ENCODE measurements around the gene BHLHE41.

Gene BHLHE41

DNA sequence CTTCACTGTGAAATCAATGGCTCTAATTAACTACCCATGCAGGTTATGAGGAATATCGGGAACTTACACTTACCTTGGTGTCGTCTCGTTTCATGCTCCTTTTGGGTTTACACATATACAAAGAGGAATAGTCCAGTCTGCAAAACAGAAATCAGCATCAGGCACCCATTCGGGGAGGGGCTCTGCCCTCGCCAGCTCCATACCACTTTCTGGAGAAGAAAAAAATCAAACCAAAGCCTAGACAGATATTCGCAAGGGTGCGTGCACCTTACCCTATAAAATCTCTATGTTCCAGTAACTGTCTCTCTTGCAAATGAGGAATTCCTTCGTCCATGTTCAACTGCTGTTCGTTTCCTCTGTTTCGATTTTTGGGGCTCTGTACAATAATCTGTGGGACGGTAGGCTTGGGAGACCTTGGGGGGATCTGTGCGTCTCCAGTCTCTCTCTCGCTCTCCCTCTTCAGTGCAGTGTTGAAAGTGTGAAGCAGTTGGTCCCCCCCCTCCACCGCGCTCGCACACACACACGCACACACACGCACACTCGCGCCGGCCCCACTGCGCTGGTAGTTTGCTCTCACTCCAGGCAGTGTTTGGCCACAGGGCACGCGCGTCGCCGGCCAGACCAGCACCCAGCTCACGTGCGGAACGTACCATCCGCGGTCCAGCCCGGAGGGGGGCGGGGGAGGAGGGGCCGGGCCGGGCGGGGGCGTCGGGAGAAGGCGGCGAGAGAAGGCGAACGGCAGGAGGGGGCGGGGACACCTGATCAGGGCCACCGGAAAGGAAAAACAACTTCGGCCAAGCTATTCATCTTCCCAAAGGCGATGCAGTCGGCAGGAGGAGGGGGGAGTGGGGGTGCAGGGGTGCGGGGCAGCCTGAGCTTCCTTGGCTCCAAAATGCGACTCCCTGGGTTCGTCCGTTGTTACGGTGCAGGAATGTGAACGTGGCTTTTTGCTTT, at the start of gene BHLHE41:
Gene BHLHE41 (minus strand): TSS at position 592 of the 954 bp plus-strand sequence. CDS start 258 bp downstream, at position 334.
- DNase-seq, result no peak

DNA sequence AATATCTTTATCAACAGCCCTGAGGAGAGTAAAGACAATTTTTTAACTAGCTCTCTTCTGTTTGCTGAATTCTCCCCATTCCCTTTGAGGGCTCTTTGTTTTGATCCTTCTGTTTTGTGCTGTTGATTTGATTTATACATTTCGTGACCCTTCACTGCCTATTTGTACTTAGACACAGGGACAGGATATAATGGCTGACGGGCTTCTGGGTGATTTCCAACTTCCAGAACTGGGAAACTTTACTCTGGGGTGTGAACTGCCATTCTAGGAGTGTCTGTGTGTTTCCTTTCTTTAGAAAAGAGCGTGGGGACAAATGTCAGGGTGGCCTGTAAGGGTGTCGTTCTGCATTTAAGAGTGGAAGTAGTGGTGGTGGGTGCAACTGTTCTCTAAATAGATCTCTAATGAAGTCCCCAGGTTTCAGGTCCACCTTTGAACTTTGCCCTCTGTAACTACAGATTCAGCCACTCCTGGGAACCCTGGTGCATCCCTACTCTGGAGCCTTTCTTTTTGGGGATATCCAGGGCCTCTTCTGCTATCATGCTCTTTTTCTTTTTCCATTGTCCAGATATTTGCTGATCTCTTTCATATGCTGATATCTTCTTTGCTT, 48.2 kb upstream of the BHLHE41 start:
- no peak for DNase-seq

DNA sequence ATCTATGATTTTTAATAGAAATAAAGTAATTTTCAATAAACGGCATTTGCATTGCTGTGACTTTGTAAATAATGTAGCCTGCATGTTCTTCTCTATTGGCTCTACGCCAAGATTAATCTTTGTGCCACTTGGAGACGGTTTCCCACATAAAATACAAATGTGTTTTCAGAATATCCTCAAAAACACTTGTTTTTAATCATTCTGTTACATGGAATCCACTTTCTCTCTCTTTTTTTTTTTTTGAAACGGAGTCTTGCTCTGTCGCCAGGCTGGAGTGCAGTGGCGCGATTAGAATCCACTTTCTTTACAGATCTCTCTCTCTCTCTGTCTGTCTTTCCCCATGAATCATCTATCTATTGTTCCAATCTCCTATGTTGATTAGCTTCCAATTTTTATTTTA, 47.7 kb upstream of the BHLHE41 start:
- no peak for DNase-seq

DNA sequence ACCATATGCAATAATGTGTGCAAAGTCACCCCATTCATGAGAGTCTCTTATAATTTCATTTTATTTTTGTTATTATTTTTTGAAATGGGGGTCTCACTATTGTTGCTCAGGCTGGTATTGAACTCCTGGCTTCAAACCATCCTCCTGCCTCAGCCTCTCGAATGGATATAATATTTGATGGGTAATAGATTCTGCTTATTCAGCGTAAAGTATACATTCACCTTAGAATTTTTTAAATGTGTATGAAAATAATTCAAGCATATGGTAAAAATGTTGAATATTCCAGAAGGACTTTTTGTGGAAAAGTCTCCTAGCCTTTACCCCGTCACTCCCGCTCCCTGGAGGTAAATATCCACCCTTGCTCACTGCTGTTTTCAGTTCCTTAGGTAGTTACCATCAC, 47.2 kb upstream of the BHLHE41 start:
- no peak for DNase-seq

DNA sequence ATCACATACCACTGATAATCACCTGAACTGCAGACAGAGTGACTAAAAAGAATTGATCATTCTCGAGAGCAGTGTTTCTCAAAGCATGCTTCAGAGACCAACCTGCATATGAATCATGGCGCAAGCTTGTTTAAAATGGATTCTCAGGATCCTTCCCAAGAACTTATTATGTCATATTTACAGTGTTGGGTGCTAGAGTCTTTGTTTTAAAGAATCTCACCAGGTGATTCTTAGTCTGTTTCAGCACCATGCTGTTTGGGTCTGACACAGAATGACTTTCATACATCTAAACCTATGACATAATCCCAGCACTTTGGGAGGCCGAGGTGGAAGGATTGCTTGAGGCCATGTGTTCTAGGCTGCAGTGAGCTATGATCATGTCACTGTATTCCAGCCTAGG, 39.3 kb upstream of the BHLHE41 start:
- no peak for DNase-seq

DNA sequence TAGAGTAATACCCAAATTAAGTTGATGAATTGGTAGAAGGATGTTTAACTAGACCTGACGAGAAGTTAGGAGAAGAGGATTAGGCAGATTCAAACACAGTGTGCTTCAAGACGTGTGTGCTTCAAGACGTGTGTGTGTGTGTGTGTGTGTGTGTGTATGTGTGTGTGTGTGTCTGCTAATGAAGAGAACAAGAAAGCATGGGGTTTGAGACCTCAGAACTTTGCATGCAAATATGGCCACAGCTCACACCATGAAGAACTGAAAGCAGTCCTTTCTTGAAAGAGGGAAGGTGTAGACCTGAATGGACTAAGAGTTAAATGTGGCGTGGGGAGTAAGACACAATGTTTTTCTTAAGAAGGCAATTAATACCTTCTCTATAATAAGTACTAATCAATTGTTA, 38.1 kb upstream of the BHLHE41 start:
- no peak for DNase-seq

DNA sequence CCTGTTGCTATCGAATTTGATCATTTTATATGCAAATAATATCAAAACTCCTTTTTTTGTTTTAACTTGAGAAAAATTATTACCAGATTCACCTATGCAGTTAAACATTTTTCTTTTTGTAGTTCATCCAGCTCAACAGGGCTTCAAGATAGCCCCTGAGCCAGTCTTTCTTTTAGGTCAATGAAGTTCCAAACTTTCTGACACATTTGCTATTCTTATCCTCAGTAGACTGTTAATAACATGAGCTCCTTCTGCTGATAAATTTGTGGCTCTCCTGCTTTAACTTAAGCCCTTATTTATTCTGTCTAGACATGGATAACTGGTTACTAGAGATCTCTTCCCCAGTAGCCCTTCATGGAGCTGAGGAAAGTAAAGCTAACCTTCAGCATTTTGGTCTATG, 37.3 kb upstream of the BHLHE41 start:
- DNase-seq, result no peak

DNA sequence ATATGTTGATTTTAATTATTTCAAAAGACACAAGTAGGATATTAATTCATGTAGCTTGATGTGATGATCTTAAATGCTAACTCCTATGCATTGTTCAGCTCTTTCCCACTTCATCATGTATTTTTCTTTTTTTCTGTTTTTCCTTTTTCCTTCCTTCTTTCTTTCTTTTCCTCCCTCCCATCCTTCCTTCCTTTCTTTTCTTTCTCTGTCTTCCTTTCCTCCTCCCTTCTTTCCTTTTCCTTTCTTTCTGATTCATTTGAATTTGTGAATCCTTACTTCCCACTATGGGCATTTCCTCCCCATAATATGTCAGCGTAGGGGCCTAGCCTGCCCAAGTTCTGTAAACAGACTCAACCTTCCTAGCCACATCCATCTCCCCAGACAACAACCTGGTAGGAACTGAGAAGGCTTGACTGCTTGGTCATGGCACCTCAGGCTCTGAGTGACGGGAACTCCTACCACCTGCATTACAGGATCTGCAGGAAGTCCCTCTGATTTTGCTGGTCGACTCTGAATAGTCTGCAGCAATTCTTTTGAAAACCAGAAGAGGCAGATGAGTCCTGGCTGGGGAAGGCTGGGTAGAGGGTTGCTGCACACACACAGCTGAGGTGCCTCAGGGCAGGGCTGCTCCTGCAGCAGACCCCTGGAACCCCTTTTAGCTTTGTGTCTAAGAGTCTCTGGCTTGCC, 33.4 kb upstream of the BHLHE41 start:
- no peak for DNase-seq

DNA sequence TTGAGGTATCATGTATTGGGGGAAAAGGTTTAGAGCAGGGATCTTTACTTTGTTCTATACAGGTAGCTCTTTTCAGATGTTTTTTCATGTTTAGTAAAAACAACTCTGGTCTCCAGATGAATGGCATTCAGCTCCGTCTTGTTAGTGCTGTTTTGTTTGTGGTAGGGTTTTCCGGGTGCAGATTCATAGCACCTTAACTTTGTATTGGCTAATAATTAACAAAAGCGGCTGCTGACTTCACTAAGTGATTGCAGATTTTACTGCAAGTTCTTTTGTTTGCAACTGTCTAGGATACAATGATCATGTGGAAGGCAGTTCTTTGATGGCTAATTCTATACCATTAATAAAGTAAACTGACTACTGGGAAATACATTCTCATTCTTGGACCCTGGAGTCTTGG, 32.2 kb upstream of the BHLHE41 start:
- no peak for DNase-seq

DNA sequence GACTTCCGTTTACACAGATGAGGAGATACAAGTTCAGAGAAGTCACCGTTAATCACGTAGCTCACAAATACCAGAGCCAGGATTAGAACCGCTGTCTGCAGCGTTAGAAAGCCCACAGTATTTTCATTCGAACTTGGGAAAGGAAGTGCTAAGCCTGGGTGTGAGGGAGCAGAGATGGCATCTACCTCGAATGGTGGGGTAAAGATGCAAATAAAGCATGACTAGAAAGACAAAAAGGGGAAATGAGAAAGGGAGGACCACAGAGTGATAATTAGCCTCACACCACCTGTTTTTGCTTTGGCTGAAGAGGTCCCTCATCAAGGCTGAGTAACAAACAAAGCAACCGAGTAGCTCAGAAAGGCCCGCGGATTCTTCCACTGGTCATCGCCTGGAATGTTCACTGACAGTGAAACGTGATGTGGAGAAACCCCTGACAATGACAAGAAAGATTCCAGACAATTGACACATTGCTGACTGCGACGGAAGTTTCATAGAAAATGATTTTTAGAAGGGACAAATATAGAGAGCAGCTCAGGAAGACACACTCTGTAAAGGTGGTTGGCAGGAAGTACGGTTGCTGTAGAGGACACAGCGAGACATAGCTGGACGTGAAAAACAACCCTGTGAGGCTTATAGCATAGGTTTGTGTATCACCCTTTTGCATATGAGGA, 31.5 kb upstream of the BHLHE41 start:
- DNase-seq, result no peak

DNA sequence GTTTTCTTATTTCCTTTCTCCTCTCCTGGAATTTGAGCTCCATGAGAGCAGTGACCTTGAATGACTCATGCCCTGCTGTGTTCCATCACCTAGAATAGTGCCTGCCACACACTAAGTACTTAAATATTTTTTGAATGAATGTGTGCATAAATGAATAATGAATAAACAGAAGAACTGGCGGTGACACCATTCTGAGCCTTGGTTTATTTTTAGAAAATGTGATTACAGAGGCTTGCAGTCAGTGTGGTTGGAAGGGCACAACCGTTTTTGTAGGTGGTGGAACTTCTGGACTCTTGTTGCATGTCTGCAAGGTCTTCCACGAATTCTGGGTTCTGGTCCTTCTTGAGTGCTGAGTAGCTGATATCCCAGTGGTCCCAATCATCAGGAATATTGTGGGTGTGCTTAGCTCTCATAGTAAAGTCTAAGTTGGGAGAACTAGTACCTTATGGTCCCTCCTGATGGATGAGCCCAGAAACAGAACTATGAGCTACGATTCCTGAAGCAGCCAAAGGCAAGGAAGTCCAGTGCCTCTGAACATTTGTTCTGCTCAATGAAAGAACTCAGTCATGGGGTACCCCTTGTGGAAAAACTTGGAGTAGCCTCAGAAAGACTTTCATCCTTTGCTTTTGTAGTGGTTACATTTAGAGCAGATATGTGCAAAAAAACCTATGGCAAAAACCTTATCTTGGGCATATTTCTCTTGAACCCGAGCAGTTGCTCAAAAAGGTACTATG, 28.8 kb upstream of the BHLHE41 start:
- no peak for DNase-seq

DNA sequence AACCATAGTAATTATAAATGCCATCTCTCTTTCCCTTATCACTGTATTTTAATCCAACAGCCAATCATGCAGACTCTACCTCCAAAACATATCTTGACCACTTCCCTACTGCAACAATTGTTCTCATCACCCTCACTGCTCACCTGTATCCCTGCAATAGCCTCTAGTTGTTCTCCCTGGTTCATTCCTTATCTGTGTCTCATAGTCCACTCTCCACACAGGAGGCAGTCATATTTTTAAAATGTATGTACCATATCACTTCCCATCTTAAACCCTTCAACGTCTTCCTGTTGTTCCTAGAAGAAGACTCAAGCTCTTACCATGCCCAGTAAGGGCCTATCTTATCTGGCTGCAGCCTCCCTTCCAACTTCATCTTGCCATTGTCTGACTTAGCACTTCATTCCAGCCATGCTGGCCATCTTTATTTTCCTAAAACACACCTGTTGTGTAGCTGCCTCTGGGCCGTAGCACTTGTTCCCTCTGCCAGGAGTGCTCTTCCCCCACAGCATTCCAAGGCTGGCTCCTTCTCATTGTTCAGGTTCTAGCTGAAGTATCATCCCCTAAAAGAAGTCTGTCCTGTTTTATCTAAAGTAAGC, 27.8 kb upstream of the BHLHE41 start:
- DNase-seq, result no peak

DNA sequence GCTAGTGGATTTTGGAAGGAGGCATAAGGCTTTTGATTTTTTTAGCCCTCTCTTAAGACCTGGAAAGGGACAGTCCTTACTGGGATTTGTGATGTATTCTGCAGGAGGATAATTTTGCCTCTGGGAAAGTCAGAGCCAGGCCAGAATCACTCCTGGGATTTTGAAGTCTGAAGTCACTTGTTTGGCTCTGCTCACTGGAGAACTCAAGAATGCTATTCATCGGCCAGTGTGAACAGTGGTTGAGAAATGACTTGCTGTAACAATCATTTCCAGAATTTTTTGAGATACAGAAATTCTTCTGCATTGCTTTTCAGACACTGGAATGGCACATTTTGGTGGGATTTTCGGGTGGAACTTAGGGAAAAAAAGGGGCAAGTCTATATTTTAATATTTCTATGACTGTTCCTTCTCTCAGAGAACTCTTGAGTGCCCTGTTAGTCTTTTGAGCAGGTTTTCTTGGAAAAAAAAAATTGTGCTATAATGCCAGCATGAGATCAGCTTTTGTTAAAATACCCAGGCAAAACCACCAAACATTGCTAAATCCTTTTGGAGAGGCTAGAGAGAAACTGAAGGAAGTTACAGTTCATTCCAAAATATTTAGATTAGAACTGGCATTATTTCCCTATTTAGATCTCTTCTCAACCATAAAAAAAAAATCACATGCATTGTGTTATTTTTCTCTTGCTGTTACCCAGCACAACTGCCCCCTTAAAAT, 26.1 kb upstream of the BHLHE41 start:
- DNase-seq, result no peak

DNA sequence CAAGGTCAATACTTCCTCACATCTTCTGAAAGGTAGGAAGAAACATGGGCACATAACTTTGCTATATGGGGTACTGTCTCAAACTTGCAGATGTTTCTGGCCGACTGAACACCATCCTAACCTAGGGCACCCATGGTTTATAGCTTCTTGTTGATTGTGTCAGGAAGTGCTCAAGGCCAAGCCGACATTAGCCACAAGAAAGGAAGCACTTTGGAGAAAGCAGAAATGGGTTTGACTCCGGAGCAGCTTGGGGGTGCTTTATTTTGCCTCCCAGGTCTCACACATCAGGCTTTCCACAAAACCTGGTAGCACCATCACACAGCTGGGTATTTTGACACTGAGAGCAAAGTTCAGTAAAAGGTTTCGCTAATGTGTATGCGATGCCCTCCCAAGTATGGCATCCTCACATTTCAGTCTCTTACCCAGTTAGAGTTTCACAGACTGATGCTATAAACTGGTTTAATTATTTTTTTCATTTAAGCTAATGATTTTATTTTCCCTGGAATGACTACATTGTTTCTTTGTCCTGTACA, 25.2 kb upstream of the BHLHE41 start:
- DNase-seq, result no peak

DNA sequence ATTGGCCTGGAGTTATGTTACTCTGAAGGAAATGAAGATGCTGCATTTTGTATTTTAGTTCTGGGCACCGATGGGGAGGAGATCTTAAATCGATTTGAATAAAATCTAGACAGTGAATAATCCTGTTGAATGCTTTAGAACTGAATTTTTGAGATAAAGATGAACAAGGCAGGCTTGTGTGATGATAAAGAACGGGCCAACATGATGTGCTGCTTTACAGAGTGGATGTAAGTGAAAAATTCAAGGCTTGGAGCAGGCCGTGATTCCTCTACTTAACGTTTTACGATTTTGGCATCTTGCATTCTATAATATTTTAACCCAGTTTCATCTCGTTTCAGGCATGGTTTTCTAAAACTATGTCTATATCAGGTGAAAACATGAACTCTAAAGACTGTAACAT, 23.5 kb upstream of the BHLHE41 start:
- no peak for DNase-seq

DNA sequence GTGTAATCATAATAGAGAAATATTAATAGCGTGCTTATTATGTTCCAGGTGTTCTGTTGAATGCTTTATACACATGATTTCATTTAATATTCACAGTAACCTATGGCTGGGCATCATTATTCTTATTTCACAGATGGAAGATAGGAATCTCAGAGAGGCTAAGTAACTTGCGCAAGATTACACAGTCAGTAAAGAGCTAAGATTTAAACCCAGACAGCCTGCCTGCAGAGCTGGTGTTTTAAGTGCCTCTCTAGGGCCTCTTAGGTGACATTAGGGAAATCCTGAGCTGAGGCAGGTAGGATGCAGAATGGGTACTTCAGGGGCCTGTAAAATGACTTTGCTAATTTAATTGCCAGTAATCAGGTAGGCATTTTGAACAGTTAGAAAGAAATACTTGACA, 18.5 kb upstream of the BHLHE41 start:
- DNase-seq, result no peak

DNA sequence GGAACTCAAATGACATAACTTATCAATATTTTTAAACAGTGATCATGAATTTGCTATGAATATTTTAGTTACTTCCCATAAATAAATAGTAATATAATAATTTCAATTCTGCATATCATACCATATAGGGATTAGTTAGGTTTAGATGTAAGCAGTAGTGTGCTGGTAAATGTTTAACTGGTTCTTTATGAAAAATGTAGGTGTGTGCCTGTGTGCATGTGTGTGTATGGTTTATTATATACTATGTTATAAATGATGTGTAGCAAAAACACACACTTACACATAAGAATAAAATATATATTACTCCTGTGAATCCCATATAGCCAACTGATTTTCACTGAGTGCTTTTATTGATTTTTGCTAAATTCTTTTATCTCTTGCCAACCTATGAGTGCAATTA, 14.0 kb upstream of the BHLHE41 start:
- no peak for DNase-seq

DNA sequence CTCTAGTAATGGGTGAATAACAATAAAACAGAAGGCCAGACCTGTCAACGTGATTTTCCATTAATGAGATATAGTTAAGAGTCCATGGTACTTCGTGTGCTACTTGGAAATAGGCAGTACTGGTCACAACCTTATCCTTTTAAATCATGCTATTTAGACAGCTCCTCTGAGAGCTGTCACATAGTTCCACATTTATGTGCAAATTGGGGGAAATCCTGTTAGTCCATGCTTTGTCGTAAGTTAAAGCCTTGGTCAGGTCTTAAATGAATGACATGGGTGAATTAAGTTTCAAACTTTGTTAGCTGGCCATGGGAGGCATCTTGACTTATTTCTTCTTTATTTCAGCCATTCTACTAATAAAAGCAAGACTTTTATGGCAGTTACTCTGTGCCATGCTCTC, 11.9 kb upstream of the BHLHE41 start:
- no peak for DNase-seq

DNA sequence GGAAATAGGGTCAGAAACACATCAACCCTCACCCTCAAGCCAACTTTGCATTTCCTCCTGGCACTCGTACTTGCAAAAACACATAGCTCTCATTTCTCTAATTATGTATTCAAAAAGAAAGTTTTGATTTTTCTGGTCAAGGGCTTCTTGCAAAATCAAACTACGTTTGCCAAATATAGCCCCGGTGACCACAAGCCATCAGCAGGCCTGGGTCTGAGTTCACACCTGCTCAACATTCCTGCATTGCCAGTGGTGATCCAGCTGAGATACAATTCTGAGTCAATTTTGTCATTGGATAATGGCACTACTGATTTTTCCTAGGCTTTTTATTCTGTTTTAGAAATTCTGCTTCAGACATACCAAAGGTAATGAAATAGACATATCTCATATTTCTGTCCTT, 10.7 kb upstream of the BHLHE41 start:
- DNase-seq, result no peak

DNA sequence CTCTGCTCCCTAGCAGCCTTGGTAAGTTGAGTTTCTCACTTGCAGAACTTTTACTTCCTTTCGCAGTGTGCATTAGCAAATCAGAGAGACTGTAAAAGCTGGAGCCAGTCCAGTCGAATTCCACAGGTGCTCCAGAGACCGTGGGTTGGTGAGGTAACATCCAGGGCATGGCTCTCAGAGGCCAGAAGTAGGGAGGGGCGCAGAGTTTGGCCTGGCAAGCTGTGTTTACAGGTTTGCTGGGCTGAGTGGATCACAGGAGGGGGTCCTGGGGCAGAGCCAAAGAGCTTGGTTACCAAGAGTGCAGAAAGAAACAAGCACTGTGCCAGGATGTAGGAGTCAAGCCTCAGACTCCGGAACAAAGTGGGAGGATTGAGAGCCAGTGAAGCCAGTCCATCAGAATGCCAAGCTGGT, 10.2 kb upstream of the BHLHE41 start:
- no peak for DNase-seq

DNA sequence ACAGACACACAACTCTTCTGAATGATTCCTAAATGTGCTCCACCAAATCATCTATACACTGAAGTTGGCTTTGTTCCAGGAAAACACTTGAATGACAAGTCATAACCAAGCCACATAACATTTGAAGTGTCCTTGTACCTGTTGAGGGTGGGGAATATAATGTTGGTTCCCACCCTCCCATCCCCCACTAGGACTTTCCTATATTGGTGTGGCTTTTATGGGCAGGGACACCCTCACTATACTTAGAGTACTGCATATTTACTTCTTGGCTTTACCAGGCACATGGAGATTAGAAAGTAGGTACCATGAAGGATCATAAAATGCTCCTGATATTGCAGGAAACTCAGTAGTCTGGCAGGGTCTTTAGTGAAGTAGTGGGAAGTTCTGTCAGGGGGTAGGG, 9.7 kb upstream of the BHLHE41 start:
- DNase-seq, result no peak
